Liver (tissue), 9 donors: Measurements from ENCODE around the gene MAP1A. TPM values are rescaled to one million over a fixed set of nuclear protein-coding genes. Genes with fewer than 3 reads are reported as not detected.

Experiments used
- DNase-seq: peaks from one replicate; pipeline ENCODE4 v3.0.0-alpha.2; 2017; ENCODE audit warnings: low spot score
- H3K27ac ChIP-seq, 2 donors: one replicate each; pipeline ENCODE4 v1.7.0; 2013; ENCODE audit warnings: inconsistent platforms in 2 of 2, low read length in 2 of 2, control low read depth in 1 of 2, low read depth in 1 of 2, mild to moderate bottlenecking in 1 of 2
- H3K27me3 ChIP-seq, 4 donors: one replicate each; pipeline versions ENCODE4 v1.6.1 to v1.7.0; 2013; ENCODE audit warnings: low read length in 3 of 4, inconsistent platforms in 1 of 4, mild to moderate bottlenecking in 1 of 4, moderate library complexity in 1 of 4; ENCODE audit not compliant: control insufficient read depth in 4 of 4, insufficient read depth in 4 of 4
- H3K36me3 ChIP-seq, 4 donors: one replicate each; pipeline versions ENCODE4 v1.6.1 to v1.7.0; 2013; ENCODE audit warnings: low read length in 3 of 4, mild to moderate bottlenecking in 3 of 4, low read depth in 1 of 4, moderate library complexity in 1 of 4; ENCODE audit not compliant: control insufficient read depth in 4 of 4, insufficient read depth in 3 of 4
- H3K4me1 ChIP-seq, 4 donors: one replicate each; pipeline versions ENCODE4 v1.6.1 to v1.7.0; 2013; ENCODE audit warnings: low read length in 3 of 4, mild to moderate bottlenecking in 3 of 4, moderate library complexity in 1 of 4; ENCODE audit not compliant: control insufficient read depth in 4 of 4, insufficient read depth in 4 of 4
- H3K4me3 ChIP-seq, 3 donors: one replicate each; pipeline versions ENCODE4 v1.6.1 to v1.7.0; 2013; ENCODE audit warnings: low read length in 3 of 3, control low read depth in 1 of 3, low read depth in 1 of 3, mild to moderate bottlenecking in 1 of 3
- H3K9ac ChIP-seq, 2 donors: one replicate each; pipeline ENCODE4 v1.7.0; 2013; ENCODE audit warnings: low read length in 2 of 2, mild to moderate bottlenecking in 2 of 2, moderate library complexity in 2 of 2, control low read depth in 1 of 2, low read depth in 1 of 2
- H3K9me3 ChIP-seq, 4 donors: one replicate each; pipeline versions ENCODE4 v1.6.1 to v1.7.0; 2013; ENCODE audit warnings: low read length in 3 of 4; ENCODE audit not compliant: control insufficient read depth in 4 of 4
- ATF3 ChIP-seq: IDR thresholded peaks from 2 replicates; pipeline ENCODE4 v1.6.1; 2016; ENCODE audit warnings: antibody characterized with exemption
- CTCF ChIP-seq: fragments of 150-350 bp; IDR thresholded peaks from 2 replicates; pipeline ENCODE4 v1.5.1; 2017; ENCODE audit warnings: improper control_type of control experiment, low read depth, low read length; ENCODE audit not compliant: missing input control
- EGR1 ChIP-seq, 2 donors: IDR thresholded peaks; 2 replicates each; pipeline ENCODE4 v1.6.1; 2016 to 2018; ENCODE audit warnings: antibody characterized with exemption in 2 of 2, low read depth in 2 of 2
- FOXA1 ChIP-seq: IDR thresholded peaks from 2 replicates; pipeline ENCODE4 v1.6.1; 2016; ENCODE audit warnings: antibody characterized with exemption
- FOXA2 ChIP-seq: IDR thresholded peaks from 2 replicates; pipeline ENCODE4 v1.6.1; 2016; ENCODE audit warnings: antibody characterized with exemption
- GABPA ChIP-seq, 2 donors: IDR thresholded peaks in 1 of 2; conservative IDR thresholded peaks in 1 of 2; 2 replicates each; pipeline ENCODE4 v1.6.1; 2016; ENCODE audit warnings: antibody characterized with exemption in 2 of 2, mild to moderate bottlenecking in 1 of 2, moderate library complexity in 1 of 2
- HNF4A ChIP-seq, 2 donors: conservative IDR thresholded peaks; 2 replicates each; pipeline ENCODE4 v1.6.1; 2016; ENCODE audit warnings: antibody characterized with exemption in 2 of 2, mild to moderate bottlenecking in 2 of 2
- HNF4G ChIP-seq: IDR thresholded peaks from 2 replicates; pipeline ENCODE4 v1.6.1; 2016; ENCODE audit warnings: antibody characterized with exemption
- JUND ChIP-seq, 2 donors: IDR thresholded peaks; 2 replicates each; pipeline ENCODE4 v1.6.1; 2016; ENCODE audit warnings: antibody characterized with exemption in 2 of 2
- NR2F2 ChIP-seq: IDR thresholded peaks from 2 replicates; pipeline ENCODE4 v1.6.1; 2016; ENCODE audit warnings: antibody characterized with exemption
- RAD21 ChIP-seq, 2 donors: IDR thresholded peaks; 2 replicates each; pipeline ENCODE4 v1.6.1; 2016; ENCODE audit warnings: antibody characterized with exemption in 2 of 2, mild to moderate bottlenecking in 2 of 2
- REST ChIP-seq: IDR thresholded peaks from 2 replicates; pipeline ENCODE4 v1.6.1; 2016; ENCODE audit warnings: antibody characterized with exemption, mild to moderate bottlenecking
- RXRA ChIP-seq, 2 donors: IDR thresholded peaks; 2 replicates each; pipeline ENCODE4 v1.6.1; 2017 to 2018; ENCODE audit warnings: antibody characterized with exemption in 2 of 2, mild to moderate bottlenecking in 1 of 2
- SP1 ChIP-seq: IDR thresholded peaks from 2 replicates; pipeline ENCODE4 v1.6.1; 2018; ENCODE audit warnings: antibody characterized with exemption, mild to moderate bottlenecking
- TAF1 ChIP-seq: conservative IDR thresholded peaks from 2 replicates; pipeline ENCODE4 v1.6.1; 2016; ENCODE audit warnings: antibody characterized with exemption, mild to moderate bottlenecking
- YY1 ChIP-seq: IDR thresholded peaks from 2 replicates; pipeline ENCODE4 v1.6.1; 2016; ENCODE audit warnings: antibody characterized with exemption, mild to moderate bottlenecking
- ZBTB33 ChIP-seq: IDR thresholded peaks from 2 replicates; pipeline ENCODE4 v1.6.1; 2016; ENCODE audit warnings: antibody characterized with exemption
- WGBS: extraction: QIAGEN DNeasy Blood & Tissue Kit; methylation state at CpG from one replicate; pipeline ENCODE4 v1.1.7; 2013; 5-methylcytosine and 5-hydroxymethylcytosine counted together
- polyA plus RNA-seq, 2 donors: library from polyadenylated mRNA; stranded (reverse) in 1 of 2; unstranded in 1 of 2; fragments of 200-250 nt in 1 of 2; fragments of >200 nt in 1 of 2; fragmentation: Nextera tagmentation in 1 of 2; extraction: Ambion mirVana in 1 of 2; gene quantifications; one replicate each; pipeline versions ENCODE4 v1.2.1 to v1.2.3, GENCODE V29; 2013 to 2015
- total RNA-seq, 2 donors: library from RNA; depleted of rRNA; stranded (reverse); fragments of >200 nt; gene quantifications; one replicate each; pipeline ENCODE4 v1.2.3, GENCODE V29; 2014
- TF ChIP-seq, protein P1 (sequence below): IDR thresholded peaks from 2 replicates; pipeline ENCODE4 v1.6.1; 2016; ENCODE audit warnings: antibody characterized with exemption
- donor health status: healthy.
- donor health status: healthy.
- donor health status: healthy.
- donor health status: healthy.
- donor health status: healthy.

Gene MAP1A
- total and polyA plus RNA-seq, 4 donors: 0.11 to 0.89 (median 0.28) TPM

DNA sequence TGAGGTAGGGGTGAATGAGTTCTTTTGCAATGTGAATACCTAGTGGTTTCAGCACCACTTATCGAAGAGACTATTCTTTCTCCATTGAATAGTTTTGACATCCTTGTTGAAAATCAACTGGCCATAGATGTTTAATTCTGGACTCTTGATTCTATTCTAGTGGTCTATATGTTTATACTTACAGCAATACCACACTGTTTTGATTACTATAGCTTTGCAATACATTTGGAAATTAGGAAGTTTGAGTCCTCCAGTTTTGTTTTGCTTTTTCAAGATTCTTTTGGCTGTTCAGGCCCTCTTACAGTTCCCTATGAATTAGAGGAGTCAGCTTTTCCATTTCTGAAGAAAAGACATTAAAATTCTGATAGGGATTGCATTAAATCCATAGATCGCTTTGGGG, 30.1 kb downstream of the MAP1A start:
- no peaks in the 10 kb centered on the region for H3K4me1 ChIP-seq
- DNase-seq: no peak
- H3K9me3 ChIP-seq: no peaks in the 10 kb centered on the region
- H3K36me3 ChIP-seq: no peaks in the 10 kb centered on the region
- no peaks in the 10 kb centered on the region for H3K27me3 ChIP-seq
- no peak overlapping the region for H3K9ac ChIP-seq
- no peak overlapping the region for H3K4me3 ChIP-seq
- 95% methylated on average over 2 of the region's 2 CpGs for WGBS
- no peak overlapping the region for H3K27ac ChIP-seq
- TF ChIP-seq, protein P1, sequence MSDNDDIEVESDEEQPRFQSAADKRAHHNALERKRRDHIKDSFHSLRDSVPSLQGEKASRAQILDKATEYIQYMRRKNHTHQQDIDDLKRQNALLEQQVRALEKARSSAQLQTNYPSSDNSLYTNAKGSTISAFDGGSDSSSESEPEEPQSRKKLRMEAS: no peak
- TF ChIP-seq JUND (IDR thresholded peaks at IDR 0.05) (no peak), SP1 (no peak), CTCF (no peak), FOXA2 (no peak), HNF4G (no peak), RAD21 (IDR thresholded peaks at IDR 0.05) (no peak), NR2F2 (no peak), YY1 (no peak), HNF4A (conservative IDR thresholded peaks at IDR 0.05) (no peak), FOXA1 (no peak), TAF1 (no peak), GABPA (IDR thresholded peaks at IDR 0.05 in 1 of 2, conservative IDR thresholded peaks at IDR 0.05 in 1 of 2) (no peak)

- Histone ChIP-seq H3K27ac (no peak overlapping the region), H3K36me3 (peaks cover 0 to 1% (median 0%) of the 10 kb centered on the region in 4 donors), H3K27me3 (no peaks in the 10 kb centered on the region), H3K4me1 (no peaks in the 10 kb centered on the region), H3K4me3 (no peak overlapping the region), H3K9me3 (no peaks in the 10 kb centered on the region), H3K9ac (no peak overlapping the region)
- DNase-seq: no peak
- 84% methylated on average over 10 of the region's 10 CpGs for WGBS
- TF ChIP-seq HNF4G (no peak), NR2F2 (no peak), YY1 (no peak), RXRA (IDR thresholded peaks at IDR 0.05) (no peak), FOXA1 (no peak), TAF1 (no peak), EGR1 (IDR thresholded peaks at IDR 0.05; ENCODE audit: low read depth in 2 of 2) (no peak), GABPA (IDR thresholded peaks at IDR 0.05 in 1 of 2, conservative IDR thresholded peaks at IDR 0.05 in 1 of 2) (no peak), FOXA2 (no peak), ZBTB33 (no peak), JUND (IDR thresholded peaks at IDR 0.05) (no peak), ATF3 (no peak), RAD21 (IDR thresholded peaks at IDR 0.05) (no peak), CTCF (no peak), REST (no peak), HNF4A (conservative IDR thresholded peaks at IDR 0.05) (no peak), SP1 (no peak)
- TF ChIP-seq, protein P1: no peak
Observed at GRCh38 chr15:43550527-43551363, 33.3 kb downstream of the MAP1A start.
